Mucosa of rectum (tissue), 2 donors: ENCODE measurements around the gene ZNF785.
A peak's percentile ranks its signal among the peaks of the same experiment; 100 is the strongest.
"Not testable (repeated sequence)": the region's sequence is repeated elsewhere in the genome, so short reads cannot be mapped to it uniquely, and the experiment has no call there.

ENCODE experiments used
- H3K27ac ChIP-seq, 2 donors: one replicate each; pipeline ENCODE4 v1.7.0; 2013; ENCODE audit warnings: inconsistent platforms in 2 of 2, low read depth in 2 of 2, low read length in 2 of 2
- H3K27me3 ChIP-seq, 2 donors: one replicate each; pipeline ENCODE4 v1.7.0; 2013; ENCODE audit warnings: low read length in 2 of 2; ENCODE audit not compliant: control insufficient read depth in 2 of 2, insufficient read depth in 2 of 2
- H3K36me3 ChIP-seq, 2 donors: one replicate each; pipeline ENCODE4 v1.7.0; 2013; ENCODE audit warnings: low read length in 2 of 2; ENCODE audit not compliant: control insufficient read depth in 2 of 2, insufficient read depth in 2 of 2
- H3K4me1 ChIP-seq, 2 donors: one replicate each; pipeline ENCODE4 v1.7.0; 2013; ENCODE audit warnings: low read length in 2 of 2, mild to moderate bottlenecking in 1 of 2; ENCODE audit not compliant: control insufficient read depth in 2 of 2, insufficient read depth in 2 of 2
- H3K4me3 ChIP-seq, 2 donors: one replicate each; pipeline ENCODE4 v1.7.0; 2013; ENCODE audit warnings: low read length in 2 of 2
- H3K9ac ChIP-seq, 2 donors: one replicate each; pipeline ENCODE4 v1.7.0; 2013; ENCODE audit warnings: low read length in 2 of 2, low read depth in 1 of 2, mild to moderate bottlenecking in 1 of 2
- H3K9me3 ChIP-seq, 2 donors: one replicate each; pipeline ENCODE4 v1.7.0; 2013; ENCODE audit warnings: low read length in 2 of 2; ENCODE audit not compliant: control insufficient read depth in 2 of 2
- donor health status: healthy.
- donor health status: Normal muscosa, but diverticular disease.

Gene ZNF785

GRCh38 chr16:30585400-30586191 lies at the start of gene ZNF785:
TSS of gene ZNF785 (minus strand) at chr16:30585697. CDS start at chr16:30585611, 86 bp downstream.
- Histone ChIP-seq H3K9ac (peak within 1 kb of the TSS; percentile 88 to 91), H3K36me3 (peaks cover 7 to 10% of the 10 kb centered on the region in 2 donors), H3K27ac (peak within 1 kb of the TSS; percentile 91 to 94), H3K9me3 (no peaks in the 10 kb centered on the region), H3K4me1 (peaks cover 6 to 7% of the 10 kb centered on the region in 2 donors), H3K4me3 (peak within 1 kb of the TSS; percentile 83 to 92), H3K27me3 (no peaks in the 10 kb centered on the region)

GRCh38 chr16:30633526-30633925 lies 48.0 kb upstream of the ZNF785 start:
- peaks cover 5 to 10% of the 10 kb centered on the region in 2 donors for H3K4me1 ChIP-seq
- peak overlapping the region; percentile 89 for H3K27ac ChIP-seq
- H3K4me3 ChIP-seq: peak overlapping the region; percentile 86
- H3K36me3 ChIP-seq: no peaks in the 10 kb centered on the region
- peak overlapping the region; percentile 94 to 95 for H3K9ac ChIP-seq
- H3K9me3 ChIP-seq: no peaks in the 10 kb centered on the region
- H3K27me3 ChIP-seq: no peaks in the 10 kb centered on the region

- H3K4me3 ChIP-seq, H3K36me3 ChIP-seq, H3K4me1 ChIP-seq, H3K9me3 ChIP-seq, H3K27me3 ChIP-seq, H3K27ac ChIP-seq, H3K9ac ChIP-seq: not testable (repeated sequence)
Observed at GRCh38 chr16:30632454-30632853, 47.0 kb upstream of the ZNF785 start.

GRCh38 chr16:30628628-30629540 lies 43.4 kb upstream of the ZNF785 start:
- H3K4me1 ChIP-seq: peaks cover 0 to 2% of the 10 kb centered on the region in 2 donors
- peak overlapping the region in 1 of 2 donors; percentile 61 for H3K9ac ChIP-seq
- peak overlapping the region; percentile 61 to 63 for H3K4me3 ChIP-seq
- no peaks in the 10 kb centered on the region for H3K27me3 ChIP-seq
- H3K9me3 ChIP-seq: no peaks in the 10 kb centered on the region
- H3K27ac ChIP-seq: peak overlapping the region in 1 of 2 donors; percentile 27
- no peaks in the 10 kb centered on the region for H3K36me3 ChIP-seq

GRCh38 chr16:30626236-30626635 lies 40.7 kb upstream of the ZNF785 start:
- no peak overlapping the region for H3K4me3 ChIP-seq
- no peak overlapping the region for H3K9ac ChIP-seq
- no peak overlapping the region for H3K27ac ChIP-seq
- no peaks in the 10 kb centered on the region for H3K27me3 ChIP-seq
- no peaks in the 10 kb centered on the region for H3K9me3 ChIP-seq
- no peaks in the 10 kb centered on the region for H3K36me3 ChIP-seq
- no peaks in the 10 kb centered on the region for H3K4me1 ChIP-seq

- Histone ChIP-seq H3K27me3 (no peaks in the 10 kb centered on the region), H3K9ac (no peak overlapping the region), H3K4me3 (no peak overlapping the region), H3K4me1 (no peaks in the 10 kb centered on the region), H3K27ac (no peak overlapping the region), H3K36me3 (no peaks in the 10 kb centered on the region), H3K9me3 (no peaks in the 10 kb centered on the region)
Observed at GRCh38 chr16:30623536-30624283, 38.2 kb upstream of the ZNF785 start.

- Histone ChIP-seq H3K4me1 (no peaks in the 10 kb centered on the region), H3K36me3 (no peaks in the 10 kb centered on the region), H3K27me3 (no peaks in the 10 kb centered on the region), H3K27ac (no peak overlapping the region), H3K9me3 (no peaks in the 10 kb centered on the region), H3K9ac (no peak overlapping the region), H3K4me3 (no peak overlapping the region)
Observed at GRCh38 chr16:30622455-30623032, 37.0 kb upstream of the ZNF785 start.

- Histone ChIP-seq H3K27ac (no peak overlapping the region), H3K9me3 (no peaks in the 10 kb centered on the region), H3K9ac (no peak overlapping the region), H3K4me1 (no peaks in the 10 kb centered on the region), H3K27me3 (no peaks in the 10 kb centered on the region), H3K36me3 (no peaks in the 10 kb centered on the region), H3K4me3 (no peak overlapping the region)
Observed at GRCh38 chr16:30621765-30622164, 36.3 kb upstream of the ZNF785 start.

GRCh38 chr16:30620169-30620568 lies 34.7 kb upstream of the ZNF785 start:
- H3K27me3 ChIP-seq: no peaks in the 10 kb centered on the region
- no peak overlapping the region for H3K9ac ChIP-seq
- no peaks in the 10 kb centered on the region for H3K36me3 ChIP-seq
- H3K4me3 ChIP-seq: no peak overlapping the region
- no peaks in the 10 kb centered on the region for H3K9me3 ChIP-seq
- peaks cover 5% of the 10 kb centered on the region in 2 donors for H3K4me1 ChIP-seq
- H3K27ac ChIP-seq: no peak overlapping the region
